K562 (cell line): ENCODE data around the gene TBCEL. TPM values are rescaled to one million over a fixed set of nuclear protein-coding genes. Genes with fewer than 3 reads are reported as not detected.
A peak's percentile ranks its signal among the peaks of the same experiment; 100 is the strongest.

Source experiments
- ATAC-seq: fragments of 200-7000 bp; cut with Tn5 transposase; 3 replicates; pipeline ENCODE4 v1.9.1; 2020; ENCODE audit warnings: moderate library complexity
- BruUV-seq: library from RNA; stranded (reverse); fragments of 400-500 nt; replicated peaks from 2 replicates; lab custom pipeline; 2021; lab: Mats Ljungman, UMichigan
- CTCF ChIA-PET: fragments of 300-600 bp; formaldehyde crosslinking; extraction: SDS; loops from one replicate; lab custom pipeline; 2021; ENCODE audit warnings: low intra/inter-chr PET ratio; lab: Yijun Ruan, JAX
- POLR2A ChIA-PET: fragments of 300-600, 350-650 bp; sonication (Branson Sonifier 250); formaldehyde crosslinking; extraction: SDS; loops from one replicate; lab custom pipeline; 2021; ENCODE audit warnings: antibody characterized with exemption, inconsistent platforms; lab: Yijun Ruan, JAX
- DNase-seq, 4 experiments: peaks; one replicate each; pipeline versions ENCODE4 v3.0.0 to v3.0.0-alpha.2; 2011 to 2018; ENCODE audit warnings: low spot score in 3 of 4, mixed read lengths in 3 of 4; ENCODE audit errors: extremely low read depth in 1 of 4
- FAIRE-seq: peaks from 2 replicates; lab custom pipeline; 2011; peaks lifted over from hg19 to GRCh38; lab: Jason Lieb, UNC
- H2AFZ ChIP-seq: 2 replicates; pipeline ENCODE4 v1.6.0; 2011; ENCODE audit warnings: low read depth, low read length, control low read depth, inconsistent platforms
- H3K27ac ChIP-seq: fragments of 200-600 bp; 3 replicates; pipeline ENCODE4 v1.8.0; 2011; ENCODE audit warnings: low read depth, mild to moderate bottlenecking, control low read depth, inconsistent platforms, low read length, moderate library complexity, mixed read lengths; ENCODE audit errors: extremely low read depth
- H3K27me3 ChIP-seq, 2 experiments: fragments of 300-600 bp in 1 of 2; 2 replicates in 1 of 2; 3 replicates in 1 of 2; pipeline versions ENCODE4 v1.6.0 to v1.8.0; 2011; ENCODE audit warnings: inconsistent platforms in 2 of 2, low read length in 2 of 2, mild to moderate bottlenecking in 1 of 2, mixed read lengths in 1 of 2, moderate library complexity in 1 of 2; ENCODE audit not compliant: control insufficient read depth in 2 of 2, insufficient read depth in 2 of 2
- H3K36me3 ChIP-seq: fragments of 300-600 bp; 3 replicates; pipeline ENCODE4 v1.8.0; 2011; ENCODE audit warnings: mild to moderate bottlenecking, low read length, inconsistent platforms; ENCODE audit not compliant: control insufficient read depth, insufficient read depth
- H3K4me1 ChIP-seq, 2 experiments: fragments of 200-600 bp in 1 of 2; replicated peaks in 1 of 2; 2 replicates in 1 of 2; 3 replicates in 1 of 2; pipeline versions ENCODE4 v1.5.1 to v1.8.0; 2011; ENCODE audit warnings: inconsistent platforms in 2 of 2, low read length in 2 of 2, mild to moderate bottlenecking in 1 of 2, mixed read lengths in 1 of 2, moderate library complexity in 1 of 2; ENCODE audit not compliant: control insufficient read depth in 2 of 2, insufficient read depth in 2 of 2
- H3K4me2 ChIP-seq: 2 replicates; pipeline ENCODE4 v1.6.1; 2011; ENCODE audit warnings: low read length, control low read depth, inconsistent platforms, mixed read lengths; ENCODE audit not compliant: insufficient read depth
- H3K4me3 ChIP-seq: fragments of 200-600 bp; sonication (generic), shearing (Covaris generic); 2 replicates; pipeline ENCODE4 v1.5.1; 2016; ENCODE audit warnings: control low read depth, inconsistent platforms
- H3K79me2 ChIP-seq: fragments of 200-600 bp; 3 replicates; pipeline ENCODE4 v1.8.0; 2011; ENCODE audit warnings: low read length, inconsistent platforms; ENCODE audit not compliant: control insufficient read depth, insufficient read depth
- H3K9ac ChIP-seq, 2 experiments: 2 replicates each; pipeline versions ENCODE4 v1.6.0 to v1.6.1; 2011; ENCODE audit warnings: low read depth in 2 of 2, low read length in 2 of 2, control low read depth in 1 of 2, inconsistent platforms in 1 of 2, mild to moderate bottlenecking in 1 of 2, mixed read lengths in 1 of 2; ENCODE audit not compliant: insufficient read depth in 1 of 2
- H3K9me1 ChIP-seq: one replicate; pipeline ENCODE4 v1.6.0; 2011; ENCODE audit warnings: inconsistent platforms, mild to moderate bottlenecking, low read length, moderate library complexity; ENCODE audit not compliant: control insufficient read depth, insufficient read depth
- H3K9me3 ChIP-seq: replicated peaks from 2 replicates; pipeline ENCODE4 v1.5.1; 2011; ENCODE audit warnings: low read depth, low read length, inconsistent platforms; ENCODE audit not compliant: control insufficient read depth, insufficient read depth
- H4K20me1 ChIP-seq: replicated peaks from 2 replicates; pipeline ENCODE4 v1.6.1; 2011; ENCODE audit warnings: low read length, inconsistent platforms, mixed read lengths; ENCODE audit not compliant: control insufficient read depth, insufficient read depth
- ARID3B ChIP-seq: fragments of 250-450 bp; sonication (Bioruptor Pico); IDR thresholded peaks from 2 replicates; pipeline ENCODE4 v1.4.0; 2020; ENCODE audit warnings: borderline replicate concordance
- MIER1 ChIP-seq: fragments of 450-650 bp; IDR thresholded peaks from 2 replicates; pipeline ENCODE4 v1.6.1; 2016; ENCODE audit warnings: antibody characterized with exemption, mild to moderate bottlenecking, low read depth
- ZNF282 ChIP-seq: sonication (generic); formaldehyde crosslinking; IDR thresholded peaks from 2 replicates; pipeline ENCODE4 v1.8.1; 2023; ENCODE audit warnings: missing genetic modification reagents
- WGBS: fragments of 100-300 bp; shearing (Covaris generic); methylation state at CpG from one replicate; pipeline ENCODE4 v1.1.6; 2016; ENCODE audit warnings: low coverage, mixed read lengths; ENCODE audit not compliant: insufficient coverage; ENCODE audit errors: missing lambda C conversion rate; 5-methylcytosine and 5-hydroxymethylcytosine counted together
- in situ Hi-C: fragments of 300-500 bp; cut with MboI; formaldehyde crosslinking; loops from 4 replicates; pipeline ENCODE4 v1.15.0; 2018; ENCODE audit warnings: inconsistent platforms, mixed read lengths
- intact Hi-C: fragments of 100-400 bp; cut with micrococcal nuclease; formaldehyde crosslinking; loops from 2 replicates; pipeline ENCODE4 v1.14.2; 2022
- polyA plus RNA-seq, 8 experiments: library from polyadenylated mRNA; depleted of rRNA in 4 of 8; stranded (reverse) in 5 of 8; unstranded in 3 of 8; fragments of >200 nt; fragmentation: Nextera tagmentation in 2 of 8; fragmentation: Illumina TruSeq in 1 of 8; extraction: Ambion mirVana in 2 of 8; extraction: Trizol in 1 of 8; gene quantifications; 2 replicates each; pipeline versions ENCODE4 v1.2.1 to v1.2.3, GENCODE V29; 2011 to 2014; ENCODE audit warnings: inconsistent platforms in 1 of 8, missing spikeins in 1 of 8
- total RNA-seq, 7 experiments: library from RNA; depleted of rRNA in 6 of 7; stranded (reverse); fragments of >200 nt in 6 of 7; fragmentation: Illumina TruSeq in 2 of 7; extraction: Trizol in 2 of 7; gene quantifications; 2 replicates each; pipeline versions ENCODE4 v1.2.1 to v1.2.3, GENCODE V29; 2011 to 2021; ENCODE audit warnings: low replicate concordance in 1 of 7

TBCEL gene
- total and polyA plus RNA-seq, 9 of the 15 experiments (the other 6 are each of a cell fraction or from before 2014, with no cell fraction given), result 0.39 to 2.3 (median 1.4) TPM

DNA sequence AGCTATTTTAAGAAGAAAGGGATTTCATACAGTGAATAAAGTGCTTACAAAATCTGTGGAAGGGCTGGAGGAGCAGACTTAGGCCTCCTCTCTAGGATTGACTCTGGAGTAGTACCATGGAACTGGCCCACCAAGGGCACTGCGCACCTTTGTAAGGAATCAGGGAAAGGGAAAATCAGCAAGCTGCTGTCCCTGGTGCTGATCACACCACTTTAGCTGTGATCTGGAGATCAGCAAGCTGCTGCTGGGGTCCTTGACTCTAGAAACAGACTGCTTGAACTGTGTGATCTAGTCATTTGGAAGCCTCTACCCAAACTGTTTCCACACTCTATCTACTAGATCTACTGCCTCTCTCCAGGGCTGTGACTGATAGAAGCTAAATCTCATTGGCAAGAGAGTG is 58.8 kb downstream of the TBCEL start (continued):
- peak; percentile 80 for TF ChIP-seq MIER1

DNA sequence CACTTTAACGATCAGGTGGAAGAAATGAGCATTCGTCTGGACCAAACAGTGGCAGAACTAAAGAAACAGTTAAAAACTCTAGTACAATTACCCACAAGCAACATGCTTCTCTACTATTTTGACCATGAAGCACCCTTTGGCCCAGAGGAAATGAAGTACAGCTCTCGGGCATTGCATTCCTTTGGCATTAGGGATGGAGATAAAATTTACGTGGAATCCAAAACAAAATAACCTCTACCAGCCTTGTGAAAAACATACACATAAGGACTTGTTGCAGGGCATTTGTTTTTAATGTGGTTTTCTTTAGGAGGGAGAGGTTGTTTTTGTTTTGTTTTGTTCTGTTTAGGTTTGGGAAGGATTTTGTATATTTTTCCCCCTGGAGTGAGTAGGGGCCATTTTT is 63.0 kb downstream of the TBCEL start:
- CTCF ChIA-PET, result no interaction called here
- Histone ChIP-seq H3K9ac (no peak overlapping the region), H3K4me1 (no peaks in the 10 kb centered on the region), H3K9me1 (no peaks in the 10 kb centered on the region), H3K79me2 (no peaks in the 10 kb centered on the region), H3K36me3 (no peaks in the 10 kb centered on the region), H4K20me1 (no peaks in the 10 kb centered on the region), H3K4me3 (no peak overlapping the region), H3K9me3 (no peaks in the 10 kb centered on the region), H3K4me2 (no peak overlapping the region), H3K27ac (no peak overlapping the region), H2AFZ (no peak overlapping the region), H3K27me3 (no peaks in the 10 kb centered on the region)
- no peak for ATAC-seq
- TF ChIP-seq ARID3B (no peak), ZNF282 (CRISPR knock-in tag) (no peak)
- 19% methylated on average over 4 of the region's 4 CpGs for WGBS
- intact Hi-C loops, result no loop called here
- in situ Hi-C loops, result no loop called here
- no TSS peak for BruUV-seq
- FAIRE-seq, result no peak
- POLR2A ChIA-PET, result no interaction called here
- DNase-seq, result no peak
